HepG2 (cell line): ENCODE data around the gene COMT. TPM values are rescaled to one million over a fixed set of nuclear protein-coding genes. Genes with fewer than 3 reads are reported as not detected.

Source experiments
- AGO2 ChIP-seq: fragments of 200-400 bp; formaldehyde crosslinking; optimal IDR thresholded peaks from 2 replicates; pipeline ENCODE3; 2017; ENCODE audit warnings: mild to moderate bottlenecking, low read depth, low read length, moderate library complexity
- ARID2 ChIP-seq: sonication (generic); formaldehyde crosslinking; IDR thresholded peaks from 2 replicates; pipeline ENCODE4 v1.8.1; 2022; ENCODE audit warnings: mild to moderate bottlenecking, missing genetic modification reagents, borderline replicate concordance
- ARID4A ChIP-seq: sonication (generic); formaldehyde crosslinking; IDR thresholded peaks from 2 replicates; pipeline ENCODE4 v1.5.0; 2020; ENCODE audit warnings: mild to moderate bottlenecking, missing genetic modification reagents, borderline replicate concordance
- BHLHE40 ChIP-seq: IDR thresholded peaks from 2 replicates; pipeline ENCODE4 v1.6.1; 2011; ENCODE audit warnings: low read length, improper control_type of control experiment
- CCDC6 ChIP-seq: sonication (generic); formaldehyde crosslinking; IDR thresholded peaks from 2 replicates; pipeline ENCODE4 v1.8.1; 2022; ENCODE audit warnings: mild to moderate bottlenecking, missing genetic modification reagents, moderate library complexity
- FOXK1 ChIP-seq: sonication (generic); formaldehyde crosslinking; IDR thresholded peaks from 2 replicates; pipeline ENCODE4 v1.4.0; 2020; ENCODE audit warnings: low read depth, missing genetic modification reagents, borderline replicate concordance
- MAF1 ChIP-seq: sonication (generic); formaldehyde crosslinking; IDR thresholded peaks from 2 replicates; pipeline ENCODE4 v1.5.0; 2020; ENCODE audit warnings: missing genetic modification reagents, borderline replicate concordance
- MAFF ChIP-seq: IDR thresholded peaks from 2 replicates; pipeline ENCODE4 v1.6.1; 2011; ENCODE audit warnings: low read depth, low read length, improper control_type of control experiment
- MAX ChIP-seq: IDR thresholded peaks from 2 replicates; pipeline ENCODE4 v1.6.1; 2012; ENCODE audit warnings: inconsistent platforms
- MAZ ChIP-seq, 2 experiments: sonication (generic) in 1 of 2; formaldehyde crosslinking in 1 of 2; IDR thresholded peaks; 2 replicates each; pipeline versions ENCODE4 v1.5.0 to v1.6.1; 2012 to 2020; ENCODE audit warnings: low read depth in 2 of 2, mild to moderate bottlenecking in 2 of 2, borderline replicate concordance in 1 of 2, improper control_type of control experiment in 1 of 2, low read length in 1 of 2, missing genetic modification reagents in 1 of 2, moderate library complexity in 1 of 2
- PHF8 ChIP-seq: sonication (generic); formaldehyde crosslinking; IDR thresholded peaks from 2 replicates; pipeline ENCODE4 v1.5.0; 2020; ENCODE audit warnings: missing genetic modification reagents
- RBFOX2 ChIP-seq: fragments of 200-400 bp; formaldehyde crosslinking; IDR thresholded peaks from 2 replicates; pipeline ENCODE4 v1.6.1; 2017; ENCODE audit warnings: low read depth, mild to moderate bottlenecking, low read length
- TCF12 ChIP-seq, 2 experiments: fragments of 450-650 bp in 1 of 2; sonication (generic) in 1 of 2; formaldehyde crosslinking in 1 of 2; IDR thresholded peaks; 2 replicates each; pipeline versions ENCODE4 v1.6.1 to v1.8.0; 2017 to 2022; ENCODE audit warnings: antibody characterized with exemption in 1 of 2, mild to moderate bottlenecking in 1 of 2, missing genetic modification reagents in 1 of 2, moderate library complexity in 1 of 2
- XRCC5 ChIP-seq: fragments of 200-400 bp; formaldehyde crosslinking; optimal IDR thresholded peaks from 2 replicates; pipeline ENCODE3; 2017; ENCODE audit warnings: mild to moderate bottlenecking, low read length
- ZBTB1 ChIP-seq: sonication (generic); formaldehyde crosslinking; IDR thresholded peaks from 2 replicates; pipeline ENCODE4 v1.4.0; 2020; ENCODE audit warnings: missing genetic modification reagents, borderline replicate concordance
- ZNF121 ChIP-seq: sonication (generic); formaldehyde crosslinking; IDR thresholded peaks from 2 replicates; pipeline ENCODE4 v1.5.0; 2020; ENCODE audit warnings: mild to moderate bottlenecking, missing genetic modification reagents
- ZNF253 ChIP-seq: sonication (generic); formaldehyde crosslinking; IDR thresholded peaks from 2 replicates; pipeline ENCODE4 v1.8.0; 2022; ENCODE audit warnings: mild to moderate bottlenecking, missing genetic modification reagents, borderline replicate concordance
- ZNF619 ChIP-seq: sonication (generic); formaldehyde crosslinking; IDR thresholded peaks from 2 replicates; pipeline ENCODE4 v1.4.0; 2020; ENCODE audit warnings: mild to moderate bottlenecking, missing genetic modification reagents
- ZNF841 ChIP-seq: sonication (generic); formaldehyde crosslinking; IDR thresholded peaks from 2 replicates; pipeline ENCODE4 v1.8.1; 2023; ENCODE audit warnings: missing genetic modification reagents, borderline replicate concordance
- polyA plus RNA-seq, 8 experiments: library from polyadenylated mRNA; depleted of rRNA in 3 of 8; stranded (reverse) in 7 of 8; unstranded in 1 of 8; fragments of >200 nt; fragmentation: Illumina TruSeq in 4 of 8; extraction: Trizol in 4 of 8; gene quantifications; 2 replicates each; pipeline versions ENCODE4 v1.2.1 to v1.2.3, GENCODE V29; 2011 to 2016; ENCODE audit warnings: low read depth in 4 of 8, missing spikeins in 1 of 8, mixed read lengths in 1 of 8; ENCODE audit not compliant: insufficient read depth in 1 of 8
- total RNA-seq, 5 experiments: library from RNA; depleted of rRNA; stranded (reverse); fragments of >200 nt; fragmentation: Illumina TruSeq; extraction: Trizol; gene quantifications; 2 replicates each; pipeline ENCODE4 v1.2.3, GENCODE V29; 2016; ENCODE audit warnings: low read depth in 1 of 5
- TF ChIP-seq, protein P1 (sequence below): sonication (generic); formaldehyde crosslinking; IDR thresholded peaks from 2 replicates; pipeline ENCODE4 v1.8.0; 2022; ENCODE audit warnings: mild to moderate bottlenecking, missing genetic modification reagents, moderate library complexity

COMT gene
- total and polyA plus RNA-seq, 2 of the 13 experiments (the other 11 are each of a cell fraction or from before 2014, with no cell fraction given): 156 to 162 TPM

DNA sequence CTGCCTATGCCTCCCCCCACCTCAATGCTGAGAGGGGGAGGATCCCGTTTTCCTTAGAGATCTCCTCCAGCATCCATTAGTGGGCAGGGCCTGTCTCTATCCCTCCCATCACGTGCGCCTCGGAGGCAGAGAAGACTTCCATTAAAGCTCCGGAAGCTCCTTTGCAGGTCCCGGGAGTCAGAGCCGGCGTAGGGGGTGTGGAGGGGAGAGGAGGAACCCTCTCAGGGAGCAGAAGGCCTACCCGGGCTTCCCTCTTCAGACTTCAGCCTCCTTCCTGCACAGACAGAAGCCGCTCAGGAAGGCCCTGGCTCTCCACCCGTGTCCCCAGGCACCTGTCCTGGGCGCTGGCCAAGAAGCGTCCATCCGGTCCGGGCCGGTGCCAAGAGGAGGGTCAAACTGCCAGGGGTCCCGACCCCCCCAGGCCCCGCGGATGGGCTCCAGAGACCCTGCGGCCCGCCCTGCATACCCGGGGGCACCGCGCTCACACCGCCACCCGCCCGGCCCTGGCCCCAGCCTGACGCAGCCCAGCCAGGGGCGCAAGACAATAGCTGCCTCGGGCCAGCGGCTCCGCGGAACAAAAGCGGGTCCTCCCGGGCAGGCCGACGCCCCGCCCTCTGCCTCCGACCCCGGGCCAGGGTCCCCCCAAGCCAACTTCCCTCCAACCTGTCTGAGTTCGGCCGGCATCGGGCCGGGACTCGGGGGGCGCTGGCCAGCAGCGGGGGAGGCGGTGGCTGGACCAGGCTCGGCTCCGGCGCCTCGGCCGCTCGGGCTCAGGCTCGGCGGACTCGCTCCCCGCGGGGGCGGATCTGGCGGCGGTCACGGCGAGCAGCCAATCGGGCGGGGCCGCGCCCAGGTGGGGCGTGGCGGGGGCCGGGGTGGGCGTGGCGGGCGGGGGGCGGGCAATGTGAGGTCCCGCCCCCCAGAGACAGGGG lies 45.1 kb downstream of the COMT start (continued):
- peak; percentile 52; the same call in 1 of the 2 replicates for TF ChIP-seq BHLHE40
- TF ChIP-seq FOXK1: no peak
- no peak for TF ChIP-seq ZBTB1
- no peak for TF ChIP-seq ARID2 (CRISPR knock-in tag)
- 0 out of 2 replicates have a peak, but pooled peaks have one; percentile 73 for TF ChIP-seq ZNF253
- TF ChIP-seq ZNF841 (CRISPR knock-in tag): no peak
- TF ChIP-seq, protein P1, sequence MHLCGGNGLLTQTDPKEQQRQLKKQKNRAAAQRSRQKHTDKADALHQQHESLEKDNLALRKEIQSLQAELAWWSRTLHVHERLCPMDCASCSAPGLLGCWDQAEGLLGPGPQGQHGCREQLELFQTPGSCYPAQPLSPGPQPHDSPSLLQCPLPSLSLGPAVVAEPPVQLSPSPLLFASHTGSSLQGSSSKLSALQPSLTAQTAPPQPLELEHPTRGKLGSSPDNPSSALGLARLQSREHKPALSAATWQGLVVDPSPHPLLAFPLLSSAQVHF: no peak
- peak; percentile 61; the same call in 1 of the 2 replicates for TF ChIP-seq MAZ (IDR thresholded peaks at IDR 0.05; ENCODE audit: borderline replicate concordance, low read depth, low read length)
- TF ChIP-seq MAZ (CRISPR knock-in tag; IDR thresholded peaks at IDR 0.05; ENCODE audit: low read depth): no peak; the same call in 1 of the 2 replicates
- TF ChIP-seq MAX: 0 out of 2 replicates have a peak, but pooled peaks have one; percentile 23
- no peak for TF ChIP-seq XRCC5
- TF ChIP-seq MAF1 (CRISPR knock-in tag): no peak
- no peak for TF ChIP-seq ZNF121 (CRISPR knock-in tag)
- peak; percentile 86 for TF ChIP-seq AGO2
- peak; percentile 29; the same call in 1 of the 2 replicates for TF ChIP-seq ARID4A (CRISPR knock-in tag)
- TF ChIP-seq RBFOX2: peak; percentile 75
- 0 out of 2 replicates have a peak, but pooled peaks have one; percentile 49 for TF ChIP-seq PHF8 (CRISPR knock-in tag)
- no peak for TF ChIP-seq MAFF
- no peak for TF ChIP-seq TCF12 (IDR thresholded peaks at IDR 0.05)
- no peak for TF ChIP-seq TCF12 (CRISPR knock-in tag; IDR thresholded peaks at IDR 0.05)
- 0 out of 2 replicates have a peak, but pooled peaks have one; percentile 37 for TF ChIP-seq CCDC6 (CRISPR knock-in tag)
- 0 out of 2 replicates have a peak, but pooled peaks have one; percentile 48 for TF ChIP-seq ZNF619
